ENCODE data around the gene SORD.
"Not testable (repeated sequence)": the region's sequence is repeated elsewhere in the genome, so short reads cannot be mapped to it uniquely, and the experiment has no call there.

DNA sequence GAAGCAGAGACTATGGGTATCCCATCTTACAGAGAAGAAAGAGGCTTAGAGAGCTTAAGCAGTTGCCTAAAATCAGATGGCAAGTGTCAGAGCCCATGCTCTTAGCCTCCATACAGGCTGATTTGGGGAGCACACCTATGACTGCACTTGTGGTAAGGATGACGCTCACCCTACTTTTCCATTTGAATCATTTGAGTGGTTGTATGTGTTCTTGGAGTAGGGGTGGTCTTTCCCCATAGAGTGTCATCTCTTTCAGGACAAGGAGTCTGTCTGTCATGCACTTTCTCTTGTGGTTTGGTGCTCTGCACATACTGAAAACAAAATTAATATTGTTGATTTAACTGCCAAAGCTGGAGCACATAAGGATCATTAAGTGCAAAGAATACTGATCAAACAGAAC is 35.3 kb upstream of the SORD start:
- TF ChIP-seq POLR2AphosphoS5 (IDR thresholded peaks at IDR 0.05); POLR2A (IDR thresholded peaks at IDR 0.05; ENCODE audit: low read depth); EP300 (IDR thresholded peaks at IDR 0.05): not testable (repeated sequence)
- TF ChIP-seq, protein P1, sequence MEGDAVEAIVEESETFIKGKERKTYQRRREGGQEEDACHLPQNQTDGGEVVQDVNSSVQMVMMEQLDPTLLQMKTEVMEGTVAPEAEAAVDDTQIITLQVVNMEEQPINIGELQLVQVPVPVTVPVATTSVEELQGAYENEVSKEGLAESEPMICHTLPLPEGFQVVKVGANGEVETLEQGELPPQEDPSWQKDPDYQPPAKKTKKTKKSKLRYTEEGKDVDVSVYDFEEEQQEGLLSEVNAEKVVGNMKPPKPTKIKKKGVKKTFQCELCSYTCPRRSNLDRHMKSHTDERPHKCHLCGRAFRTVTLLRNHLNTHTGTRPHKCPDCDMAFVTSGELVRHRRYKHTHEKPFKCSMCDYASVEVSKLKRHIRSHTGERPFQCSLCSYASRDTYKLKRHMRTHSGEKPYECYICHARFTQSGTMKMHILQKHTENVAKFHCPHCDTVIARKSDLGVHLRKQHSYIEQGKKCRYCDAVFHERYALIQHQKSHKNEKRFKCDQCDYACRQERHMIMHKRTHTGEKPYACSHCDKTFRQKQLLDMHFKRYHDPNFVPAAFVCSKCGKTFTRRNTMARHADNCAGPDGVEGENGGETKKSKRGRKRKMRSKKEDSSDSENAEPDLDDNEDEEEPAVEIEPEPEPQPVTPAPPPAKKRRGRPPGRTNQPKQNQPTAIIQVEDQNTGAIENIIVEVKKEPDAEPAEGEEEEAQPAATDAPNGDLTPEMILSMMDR (IDR thresholded peaks at IDR 0.05) = not testable (repeated sequence)

Data from esophagus muscularis mucosa (tissue), 4 donors.